K562 (cell line): Measurements from ENCODE around the gene OTUD5. TPM values are rescaled to one million over a fixed set of nuclear protein-coding genes. Genes with fewer than 3 reads are reported as not detected.
A peak's percentile ranks its signal among the peaks of the same experiment; 100 is the strongest.

Experiments
- BACH1 ChIP-seq: fragments of 200-800 bp; sonication (Bioruptor generic); IDR thresholded peaks from 2 replicates; pipeline ENCODE4 v1.6.1; 2016; ENCODE audit warnings: missing genetic modification characterization, missing compliant biosample characterization
- BRCA1 ChIP-seq, 2 experiments: fragments of 450-650 bp in 1 of 2; sonication (generic) in 1 of 2; formaldehyde crosslinking in 1 of 2; IDR thresholded peaks; 2 replicates each; pipeline versions ENCODE4 v1.5.0 to v1.6.1; 2017 to 2020; ENCODE audit warnings: mild to moderate bottlenecking in 1 of 2, missing genetic modification reagents in 1 of 2
- CBX5 ChIP-seq: IDR thresholded peaks from 2 replicates; pipeline ENCODE4 v1.6.1; 2014; ENCODE audit warnings: low read depth, borderline replicate concordance
- GABPB2 ChIP-seq: fragments of 250-450 bp; sonication (Bioruptor Pico); conservative IDR thresholded peaks from 2 replicates; pipeline ENCODE4 v1.5.1; 2021; ENCODE audit warnings: mild to moderate bottlenecking
- JUNB ChIP-seq: fragments of 450-650 bp; formaldehyde crosslinking; conservative IDR thresholded peaks from 2 replicates; pipeline ENCODE4 v1.4.0; 2020; ENCODE audit warnings: mild to moderate bottlenecking
- OTX1 ChIP-seq: fragments of 450-650 bp; formaldehyde crosslinking; IDR thresholded peaks from 2 replicates; pipeline ENCODE4 v1.4.0; 2022; ENCODE audit warnings: mild to moderate bottlenecking
- PHB ChIP-seq: fragments of 250-450 bp; sonication (Bioruptor Pico); IDR thresholded peaks from 2 replicates; pipeline ENCODE4 v1.5.0; 2021
- ZBTB7A ChIP-seq: IDR thresholded peaks from 2 replicates; pipeline ENCODE4 v1.6.1; 2011; ENCODE audit warnings: low read depth, mild to moderate bottlenecking, low read length, moderate library complexity, borderline replicate concordance; ENCODE audit not compliant: control insufficient read depth
- ZNF274 ChIP-seq: IDR thresholded peaks from 2 replicates; pipeline ENCODE4 v1.6.1; 2011; ENCODE audit warnings: low read depth, mild to moderate bottlenecking, low read length, moderate library complexity, borderline replicate concordance
- ZNF507 ChIP-seq: conservative IDR thresholded peaks from 2 replicates; pipeline ENCODE4 v1.6.1; 2017; ENCODE audit warnings: missing genetic modification characterization, missing compliant biosample characterization
- ZNF75A ChIP-seq: fragments of 450-650 bp; formaldehyde crosslinking; IDR thresholded peaks from 2 replicates; pipeline ENCODE4 v1.4.0; 2020; ENCODE audit warnings: mild to moderate bottlenecking
- ZZZ3 ChIP-seq: fragments of 450-650 bp; IDR thresholded peaks from 2 replicates; pipeline ENCODE4 v1.6.1; 2016; ENCODE audit warnings: antibody characterized with exemption, mild to moderate bottlenecking, moderate library complexity
- polyA plus RNA-seq, 8 experiments: library from polyadenylated mRNA; depleted of rRNA in 4 of 8; stranded (reverse) in 5 of 8; unstranded in 3 of 8; fragments of >200 nt; fragmentation: Nextera tagmentation in 2 of 8; fragmentation: Illumina TruSeq in 1 of 8; extraction: Ambion mirVana in 2 of 8; extraction: Trizol in 1 of 8; gene quantifications; 2 replicates each; pipeline versions ENCODE4 v1.2.1 to v1.2.3, GENCODE V29; 2011 to 2014; ENCODE audit warnings: inconsistent platforms in 1 of 8, missing spikeins in 1 of 8
- total RNA-seq, 7 experiments: library from RNA; depleted of rRNA in 6 of 7; stranded (reverse); fragments of >200 nt in 6 of 7; fragmentation: Illumina TruSeq in 2 of 7; extraction: Trizol in 2 of 7; gene quantifications; 2 replicates each; pipeline versions ENCODE4 v1.2.1 to v1.2.3, GENCODE V29; 2011 to 2021; ENCODE audit warnings: low replicate concordance in 1 of 7
- TF ChIP-seq, protein P1 (sequence below): fragments of 450-650 bp; IDR thresholded peaks from 2 replicates; pipeline ENCODE4 v1.6.1; 2017; ENCODE audit warnings: antibody characterized with exemption
- TF ChIP-seq, protein P2 (sequence below): fragments of 250-450 bp; sonication (Bioruptor Pico); IDR thresholded peaks from 2 replicates; pipeline ENCODE4 v1.4.0; 2020
- TF ChIP-seq, protein P3 (sequence below), 2 experiments: fragments of 450-650 bp; IDR thresholded peaks; 2 replicates each; pipeline ENCODE4 v1.6.1; 2016
- TF ChIP-seq, protein P4 (sequence below), 2 experiments: fragments of 450-650 bp; conservative IDR thresholded peaks; 2 replicates each; pipeline ENCODE4 v1.6.1; 2017; ENCODE audit warnings: mild to moderate bottlenecking in 2 of 2, moderate library complexity in 2 of 2

The OTUD5 gene
- total and polyA plus RNA-seq, 9 of the 15 experiments (the other 6 are each of a cell fraction or from before 2014, with no cell fraction given): 3.6 to 102 (median 59.0) TPM

DNA sequence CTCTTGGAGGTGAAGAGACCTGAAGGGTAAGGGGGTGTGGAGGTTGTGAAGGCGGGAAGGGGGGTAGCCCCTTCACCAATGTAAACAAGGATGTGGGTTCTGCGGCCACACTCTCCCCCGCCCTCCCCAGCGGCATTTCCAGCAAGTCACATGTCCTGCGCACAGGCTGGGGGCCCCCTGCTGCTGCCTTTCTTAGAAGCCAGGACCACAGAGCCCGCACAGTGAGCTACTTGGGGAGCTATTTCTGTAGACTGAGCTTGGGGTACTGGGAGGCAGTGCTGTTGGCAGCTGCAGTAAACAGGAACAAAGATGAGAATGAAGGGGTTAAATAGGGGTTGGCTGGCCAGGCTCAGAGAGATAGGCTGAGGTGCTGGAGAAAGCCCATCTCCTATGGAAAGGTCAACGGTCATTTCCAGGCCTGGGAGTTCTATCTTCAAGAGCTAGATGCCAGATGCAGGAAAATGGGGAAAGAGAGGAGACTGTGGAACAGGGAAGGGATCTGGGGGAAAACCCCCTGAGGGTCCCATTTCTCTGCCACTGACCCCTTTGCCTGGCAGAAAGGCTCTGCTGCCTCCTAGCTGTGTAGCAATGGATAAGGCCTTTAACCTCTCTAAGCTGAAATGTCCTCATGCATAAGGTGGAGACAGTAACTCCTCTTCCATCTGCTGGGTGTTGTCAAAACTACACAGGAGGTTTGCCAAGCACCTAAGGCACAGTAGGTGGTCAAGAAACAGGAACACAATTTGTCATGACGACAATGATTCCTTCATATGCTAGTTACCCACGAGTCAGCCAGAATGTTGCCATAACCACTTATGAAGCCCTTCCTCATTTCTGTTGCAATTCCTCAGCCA lies 20.1 kb downstream of the OTUD5 start (continued):
- TF ChIP-seq, protein P1, sequence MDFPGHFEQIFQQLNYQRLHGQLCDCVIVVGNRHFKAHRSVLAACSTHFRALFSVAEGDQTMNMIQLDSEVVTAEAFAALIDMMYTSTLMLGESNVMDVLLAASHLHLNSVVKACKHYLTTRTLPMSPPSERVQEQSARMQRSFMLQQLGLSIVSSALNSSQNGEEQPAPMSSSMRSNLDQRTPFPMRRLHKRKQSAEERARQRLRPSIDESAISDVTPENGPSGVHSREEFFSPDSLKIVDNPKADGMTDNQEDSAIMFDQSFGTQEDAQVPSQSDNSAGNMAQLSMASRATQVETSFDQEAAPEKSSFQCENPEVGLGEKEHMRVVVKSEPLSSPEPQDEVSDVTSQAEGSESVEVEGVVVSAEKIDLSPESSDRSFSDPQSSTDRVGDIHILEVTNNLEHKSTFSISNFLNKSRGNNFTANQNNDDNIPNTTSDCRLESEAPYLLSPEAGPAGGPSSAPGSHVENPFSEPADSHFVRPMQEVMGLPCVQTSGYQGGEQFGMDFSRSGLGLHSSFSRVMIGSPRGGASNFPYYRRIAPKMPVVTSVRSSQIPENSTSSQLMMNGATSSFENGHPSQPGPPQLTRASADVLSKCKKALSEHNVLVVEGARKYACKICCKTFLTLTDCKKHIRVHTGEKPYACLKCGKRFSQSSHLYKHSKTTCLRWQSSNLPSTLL: no peak
- TF ChIP-seq PHB (CRISPR knock-in tag): no peak
- no peak for TF ChIP-seq ZZZ3
- TF ChIP-seq CBX5: no peak
- peak; percentile 91 for TF ChIP-seq ZBTB7A
- no peak for TF ChIP-seq GABPB2 (CRISPR knock-in tag)
- no peak for TF ChIP-seq ZNF507 (tag)
- TF ChIP-seq, protein P2, sequence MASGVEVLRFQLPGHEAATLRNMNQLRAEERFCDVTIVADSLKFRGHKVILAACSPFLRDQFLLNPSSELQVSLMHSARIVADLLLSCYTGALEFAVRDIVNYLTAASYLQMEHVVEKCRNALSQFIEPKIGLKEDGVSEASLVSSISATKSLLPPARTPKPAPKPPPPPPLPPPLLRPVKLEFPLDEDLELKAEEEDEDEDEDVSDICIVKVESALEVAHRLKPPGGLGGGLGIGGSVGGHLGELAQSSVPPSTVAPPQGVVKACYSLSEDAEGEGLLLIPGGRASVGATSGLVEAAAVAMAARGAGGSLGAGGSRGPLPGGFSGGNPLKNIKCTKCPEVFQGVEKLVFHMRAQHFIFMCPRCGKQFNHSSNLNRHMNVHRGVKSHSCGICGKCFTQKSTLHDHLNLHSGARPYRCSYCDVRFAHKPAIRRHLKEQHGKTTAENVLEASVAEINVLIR (CRISPR knock-in tag): no peak
- TF ChIP-seq, protein P3, sequence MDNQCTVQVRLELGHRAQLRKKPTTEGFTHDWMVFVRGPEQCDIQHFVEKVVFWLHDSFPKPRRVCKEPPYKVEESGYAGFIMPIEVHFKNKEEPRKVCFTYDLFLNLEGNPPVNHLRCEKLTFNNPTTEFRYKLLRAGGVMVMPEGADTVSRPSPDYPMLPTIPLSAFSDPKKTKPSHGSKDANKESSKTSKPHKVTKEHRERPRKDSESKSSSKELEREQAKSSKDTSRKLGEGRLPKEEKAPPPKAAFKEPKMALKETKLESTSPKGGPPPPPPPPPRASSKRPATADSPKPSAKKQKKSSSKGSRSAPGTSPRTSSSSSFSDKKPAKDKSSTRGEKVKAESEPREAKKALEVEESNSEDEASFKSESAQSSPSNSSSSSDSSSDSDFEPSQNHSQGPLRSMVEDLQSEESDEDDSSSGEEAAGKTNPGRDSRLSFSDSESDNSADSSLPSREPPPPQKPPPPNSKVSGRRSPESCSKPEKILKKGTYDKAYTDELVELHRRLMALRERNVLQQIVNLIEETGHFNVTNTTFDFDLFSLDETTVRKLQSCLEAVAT (IDR thresholded peaks at IDR 0.05): peak in 1 of 2 experiments; percentile 94; a peak in 2 of 4 replicates
- no peak for TF ChIP-seq ZNF75A
- no peak for TF ChIP-seq BRCA1 (IDR thresholded peaks at IDR 0.05)
- TF ChIP-seq BRCA1 (CRISPR knock-in tag; IDR thresholded peaks at IDR 0.05): no peak
- TF ChIP-seq, protein P4, sequence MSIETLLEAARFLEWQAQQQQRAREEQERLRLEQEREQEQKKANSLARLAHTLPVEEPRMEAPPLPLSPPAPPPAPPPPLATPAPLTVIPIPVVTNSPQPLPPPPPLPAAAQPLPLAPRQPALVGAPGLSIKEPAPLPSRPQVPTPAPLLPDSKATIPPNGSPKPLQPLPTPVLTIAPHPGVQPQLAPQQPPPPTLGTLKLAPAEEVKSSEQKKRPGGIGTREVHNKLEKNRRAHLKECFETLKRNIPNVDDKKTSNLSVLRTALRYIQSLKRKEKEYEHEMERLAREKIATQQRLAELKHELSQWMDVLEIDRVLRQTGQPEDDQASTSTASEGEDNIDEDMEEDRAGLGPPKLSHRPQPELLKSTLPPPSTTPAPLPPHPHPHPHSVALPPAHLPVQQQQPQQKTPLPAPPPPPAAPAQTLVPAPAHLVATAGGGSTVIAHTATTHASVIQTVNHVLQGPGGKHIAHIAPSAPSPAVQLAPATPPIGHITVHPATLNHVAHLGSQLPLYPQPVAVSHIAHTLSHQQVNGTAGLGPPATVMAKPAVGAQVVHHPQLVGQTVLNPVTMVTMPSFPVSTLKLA (conservative IDR thresholded peaks at IDR 0.05): peak; percentile 75 to 89
- no peak for TF ChIP-seq OTX1 (CRISPR knock-in tag)
- peak; percentile 27; the same call in 1 of the 2 replicates for TF ChIP-seq BACH1 (tag)
- TF ChIP-seq JUNB (CRISPR knock-in tag): no peak
- no peak for TF ChIP-seq ZNF274
